ENCODE data around the gene SPATA7.

DNA sequence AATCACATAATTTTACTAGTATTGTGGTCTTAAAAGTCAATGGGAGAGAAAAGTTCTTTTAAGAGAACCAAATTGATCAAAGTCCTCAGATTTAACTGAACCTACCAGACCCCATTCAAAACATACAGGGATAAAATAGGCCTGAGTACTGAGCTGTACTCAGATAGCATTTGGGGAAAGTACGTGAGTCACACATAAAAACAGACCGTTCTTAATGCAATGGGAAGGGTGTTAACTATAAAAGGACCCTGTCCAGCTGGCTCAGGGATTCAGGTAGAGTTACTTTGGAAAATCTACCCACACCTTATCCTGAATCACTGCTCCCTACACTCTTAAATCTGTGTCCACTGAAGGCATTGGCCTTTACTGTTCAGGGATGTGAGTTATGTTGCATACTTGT lies 91.4 kb downstream of the SPATA7 start:
- no peak for TF ChIP-seq POLR2A (IDR thresholded peaks at IDR 0.05; ENCODE audit: low read length)
- TF ChIP-seq GATA1 (IDR thresholded peaks at IDR 0.05; ENCODE audit: low read depth, low read length) = no peak

Data from erythroblast (primary cell).